HFFc6 (cell line): ENCODE data around the gene SNTN. TPM values are rescaled to one million over a fixed set of nuclear protein-coding genes. Genes with fewer than 3 reads are reported as not detected.

Experiments
- DNase-seq: peaks from one replicate; pipeline ENCODE4 v3.0.0-alpha.2; 2018
- H3K27ac Mint-ChIP-seq: 2 replicates; pipeline ENCODE4 v1.8.0; 2020; ENCODE audit warnings: mild to moderate bottlenecking, mixed read lengths
- H3K27me3 Mint-ChIP-seq: 2 replicates; pipeline ENCODE4 v1.8.0; 2021; ENCODE audit warnings: mild to moderate bottlenecking, moderate library complexity, mixed read lengths; ENCODE audit not compliant: insufficient read depth
- H3K36me3 Mint-ChIP-seq: 2 replicates; pipeline ENCODE4 v1.8.0; 2021; ENCODE audit warnings: low read depth, mixed read lengths
- H3K4me1 Mint-ChIP-seq: 2 replicates; pipeline ENCODE4 v1.8.0; 2020; ENCODE audit warnings: low read depth, mixed read lengths
- H3K4me3 Mint-ChIP-seq: 2 replicates; pipeline ENCODE4 v1.8.0; 2020; ENCODE audit warnings: mild to moderate bottlenecking, moderate library complexity, mixed read lengths
- H3K9me3 Mint-ChIP-seq: 2 replicates; pipeline ENCODE4 v1.8.0; 2020; ENCODE audit warnings: mild to moderate bottlenecking, mixed read lengths
- long read RNA-seq: library from polyadenylated mRNA; unstranded; transcript quantifications from one replicate; pipeline ENCODE4 v2.0.0, GENCODE V29; 2019
- total RNA-seq, 6 experiments: library from RNA; stranded (reverse); fragmentation: NEBNext Ultra II Directional; extraction: Animal tissue kit (Norgen Biotek cat#: 25700); gene quantifications; 2 replicates in 1 of 6; 3 replicates in 5 of 6; pipeline ENCODE4 v1.2.3, GENCODE V29; 2021
- TF ChIP-seq, protein P1 (sequence below): fragments of 200-600 bp; sonication (generic); IDR thresholded peaks from 2 replicates; pipeline ENCODE4 v1.5.0; 2021; ENCODE audit warnings: antibody characterized with exemption, mild to moderate bottlenecking

SNTN gene
- not detected for total RNA-seq
- long read RNA-seq: 0 reads

DNA sequence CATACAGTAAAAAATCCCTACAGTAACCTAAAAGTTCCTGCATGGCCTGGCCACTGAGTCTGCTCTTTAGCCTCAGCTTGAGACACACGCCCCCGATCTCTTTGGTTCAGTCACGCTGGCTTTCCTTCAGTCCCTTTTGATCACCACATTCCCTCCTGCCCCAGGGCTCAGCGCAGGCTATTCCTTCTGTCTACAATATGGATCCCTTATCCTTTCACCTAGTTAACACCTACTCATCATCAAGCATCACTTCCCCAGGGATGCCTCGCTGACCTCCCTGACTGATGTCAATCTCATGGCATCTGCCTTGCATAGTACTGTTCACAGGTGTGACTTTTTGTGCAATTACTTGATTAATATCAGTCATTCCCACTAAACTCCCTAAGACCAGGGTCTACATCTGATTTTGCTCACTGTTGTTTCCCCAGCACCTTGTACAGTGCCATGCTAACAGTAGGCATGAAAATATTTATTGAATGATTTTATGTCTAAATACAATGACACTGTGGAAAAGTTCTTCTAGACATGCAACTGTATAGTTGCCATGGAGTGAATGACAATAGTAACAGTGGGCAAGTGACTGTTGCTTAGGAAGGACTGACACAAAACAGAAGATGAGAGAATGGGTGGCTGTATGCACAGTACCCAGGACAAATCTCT, at the start of gene SNTN:
Gene SNTN (plus strand): TSS at position 610 of the 660 bp plus-strand sequence. CDS start 13 bp downstream, at position 623.
- no peak within 1 kb of the TSS for H3K4me3 Mint-ChIP-seq

DNA sequence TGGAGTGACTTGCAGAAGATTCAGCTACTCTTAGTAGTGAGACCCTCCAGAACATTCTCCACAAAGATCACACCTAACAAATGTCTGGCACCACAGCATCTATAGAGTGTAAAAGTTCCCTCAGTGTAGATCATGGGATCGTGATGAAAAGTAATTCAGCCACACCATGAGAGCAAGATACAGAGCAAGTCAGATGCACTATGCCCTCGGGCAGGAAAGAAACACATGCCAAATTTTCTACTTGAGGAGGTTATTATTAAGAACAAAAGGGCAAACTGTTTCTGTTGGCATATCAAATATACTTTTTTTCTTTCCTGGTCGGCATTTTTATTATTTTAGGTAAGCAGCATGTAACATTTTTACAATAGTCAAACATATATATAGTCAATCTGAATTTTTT, 44.8 kb upstream of the SNTN start:
- H3K27me3 Mint-ChIP-seq: no peaks in the 10 kb centered on the region
- TF ChIP-seq, protein P1, sequence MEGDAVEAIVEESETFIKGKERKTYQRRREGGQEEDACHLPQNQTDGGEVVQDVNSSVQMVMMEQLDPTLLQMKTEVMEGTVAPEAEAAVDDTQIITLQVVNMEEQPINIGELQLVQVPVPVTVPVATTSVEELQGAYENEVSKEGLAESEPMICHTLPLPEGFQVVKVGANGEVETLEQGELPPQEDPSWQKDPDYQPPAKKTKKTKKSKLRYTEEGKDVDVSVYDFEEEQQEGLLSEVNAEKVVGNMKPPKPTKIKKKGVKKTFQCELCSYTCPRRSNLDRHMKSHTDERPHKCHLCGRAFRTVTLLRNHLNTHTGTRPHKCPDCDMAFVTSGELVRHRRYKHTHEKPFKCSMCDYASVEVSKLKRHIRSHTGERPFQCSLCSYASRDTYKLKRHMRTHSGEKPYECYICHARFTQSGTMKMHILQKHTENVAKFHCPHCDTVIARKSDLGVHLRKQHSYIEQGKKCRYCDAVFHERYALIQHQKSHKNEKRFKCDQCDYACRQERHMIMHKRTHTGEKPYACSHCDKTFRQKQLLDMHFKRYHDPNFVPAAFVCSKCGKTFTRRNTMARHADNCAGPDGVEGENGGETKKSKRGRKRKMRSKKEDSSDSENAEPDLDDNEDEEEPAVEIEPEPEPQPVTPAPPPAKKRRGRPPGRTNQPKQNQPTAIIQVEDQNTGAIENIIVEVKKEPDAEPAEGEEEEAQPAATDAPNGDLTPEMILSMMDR: no peak
- DNase-seq: no peak
- H3K36me3 Mint-ChIP-seq: no peaks in the 10 kb centered on the region
- H3K4me3 Mint-ChIP-seq: no peak overlapping the region
- no peaks in the 10 kb centered on the region for H3K9me3 Mint-ChIP-seq
- H3K4me1 Mint-ChIP-seq: peaks cover 6% of the 10 kb centered on the region
- no peak overlapping the region for H3K27ac Mint-ChIP-seq

More for the DNA sequence above, at the start of gene SNTN:
- Mint-ChIP-seq H3K36me3 (no peaks in the 10 kb centered on the region), H3K27me3 (peaks cover 3% of the 10 kb centered on the region; the same call in 1 of the 2 replicates), H3K9me3 (no peaks in the 10 kb centered on the region), H3K27ac (no peak within 1 kb of the TSS), H3K4me1 (peaks cover 37% of the 10 kb centered on the region)
- no peak for DNase-seq
- TF ChIP-seq, protein P1: no peak

DNA sequence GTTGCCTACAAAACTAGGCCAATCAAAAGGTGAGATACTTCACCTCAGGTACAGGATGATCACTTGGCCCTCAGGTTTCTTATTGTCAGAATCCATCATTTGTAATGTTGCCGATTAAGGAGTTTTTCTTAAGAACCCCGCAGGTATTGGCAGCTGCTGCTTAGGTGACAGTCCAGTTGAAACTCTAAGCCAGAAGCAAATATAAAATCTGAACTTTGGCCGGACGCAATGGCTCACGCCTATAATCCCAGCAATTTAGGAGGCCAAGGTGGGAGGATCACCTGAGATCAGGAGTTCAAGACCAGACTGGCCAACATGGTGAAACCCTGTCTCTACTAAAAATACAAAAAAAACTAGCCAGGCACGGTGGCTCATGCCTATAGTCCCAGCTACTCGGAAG, 43.1 kb upstream of the SNTN start:
- Mint-ChIP-seq H3K9me3 (no peaks in the 10 kb centered on the region), H3K4me3 (no peak overlapping the region), H3K27ac (no peak overlapping the region), H3K27me3 (peaks cover 3% of the 10 kb centered on the region), H3K36me3 (no peaks in the 10 kb centered on the region), H3K4me1 (peaks cover 23% of the 10 kb centered on the region)
- TF ChIP-seq, protein P1: no peak
- DNase-seq: no peak

DNA sequence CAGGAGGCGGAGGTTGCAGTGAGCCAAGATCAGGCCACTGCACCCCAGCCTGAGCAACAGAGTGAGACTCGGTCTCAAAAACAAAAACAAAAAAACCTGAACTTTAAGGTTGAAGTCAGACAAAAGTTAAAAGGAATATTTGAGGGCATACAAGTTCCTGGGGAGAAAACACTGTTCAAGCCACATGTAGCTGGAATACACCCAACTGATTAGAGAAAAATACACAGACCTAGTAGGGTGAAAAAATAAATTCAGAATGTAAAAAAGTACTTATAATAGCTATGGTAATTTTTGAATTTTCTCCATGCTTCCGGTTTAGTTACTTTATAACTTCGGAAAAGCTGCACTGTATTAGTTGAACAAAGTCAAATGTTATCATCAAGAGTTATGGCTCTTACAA, 42.6 kb upstream of the SNTN start:
- no peaks in the 10 kb centered on the region for H3K36me3 Mint-ChIP-seq
- TF ChIP-seq, protein P1: no peak
- H3K4me1 Mint-ChIP-seq: peaks cover 25% of the 10 kb centered on the region

DNA sequence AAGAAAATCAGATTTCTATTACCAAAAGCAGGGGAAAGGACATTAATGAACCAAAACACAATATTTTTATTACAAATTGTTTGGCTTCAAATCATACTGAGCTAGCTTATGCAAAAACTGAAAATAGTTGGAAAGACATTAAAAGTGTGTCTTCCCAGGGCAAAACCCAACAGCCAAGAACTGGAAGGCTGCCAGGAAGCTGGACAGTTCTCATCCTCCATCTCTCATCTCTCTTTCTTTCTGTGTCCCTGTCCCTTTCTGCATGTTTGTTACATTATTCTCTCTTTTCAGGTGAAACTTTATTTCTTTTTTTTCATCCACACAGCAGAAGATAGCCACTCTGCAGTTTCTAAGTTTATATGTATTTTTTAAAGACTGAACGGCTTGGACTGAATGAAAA, 41.1 kb upstream of the SNTN start:
- H3K27ac Mint-ChIP-seq: no peak overlapping the region
- TF ChIP-seq, protein P1: no peak
- H3K4me1 Mint-ChIP-seq: peaks cover 32% of the 10 kb centered on the region
- no peak overlapping the region for H3K4me3 Mint-ChIP-seq
- H3K9me3 Mint-ChIP-seq: no peaks in the 10 kb centered on the region
- H3K27me3 Mint-ChIP-seq: peaks cover 3% of the 10 kb centered on the region
- no peak for DNase-seq
- H3K36me3 Mint-ChIP-seq: no peaks in the 10 kb centered on the region

More for the DNA sequence above, 42.6 kb upstream of the SNTN start:
- Mint-ChIP-seq H3K27ac (no peak overlapping the region), H3K9me3 (no peaks in the 10 kb centered on the region), H3K4me3 (no peak overlapping the region), H3K27me3 (peaks cover 3% of the 10 kb centered on the region)
- no peak for DNase-seq
